Measurements from ENCODE around the gene LCN15. TPM values are rescaled to one million over a fixed set of nuclear protein-coding genes. Genes with fewer than 3 reads are reported as not detected.
"Not testable (repeated sequence)": the region's sequence is repeated elsewhere in the genome, so short reads cannot be mapped to it uniquely, and the experiment has no call there.

Gene LCN15
- total and polyA plus RNA-seq, 2 of the 13 experiments (the other 11 are each of a cell fraction or from before 2014, with no cell fraction given): 1.3 to 53.7 TPM

DNA sequence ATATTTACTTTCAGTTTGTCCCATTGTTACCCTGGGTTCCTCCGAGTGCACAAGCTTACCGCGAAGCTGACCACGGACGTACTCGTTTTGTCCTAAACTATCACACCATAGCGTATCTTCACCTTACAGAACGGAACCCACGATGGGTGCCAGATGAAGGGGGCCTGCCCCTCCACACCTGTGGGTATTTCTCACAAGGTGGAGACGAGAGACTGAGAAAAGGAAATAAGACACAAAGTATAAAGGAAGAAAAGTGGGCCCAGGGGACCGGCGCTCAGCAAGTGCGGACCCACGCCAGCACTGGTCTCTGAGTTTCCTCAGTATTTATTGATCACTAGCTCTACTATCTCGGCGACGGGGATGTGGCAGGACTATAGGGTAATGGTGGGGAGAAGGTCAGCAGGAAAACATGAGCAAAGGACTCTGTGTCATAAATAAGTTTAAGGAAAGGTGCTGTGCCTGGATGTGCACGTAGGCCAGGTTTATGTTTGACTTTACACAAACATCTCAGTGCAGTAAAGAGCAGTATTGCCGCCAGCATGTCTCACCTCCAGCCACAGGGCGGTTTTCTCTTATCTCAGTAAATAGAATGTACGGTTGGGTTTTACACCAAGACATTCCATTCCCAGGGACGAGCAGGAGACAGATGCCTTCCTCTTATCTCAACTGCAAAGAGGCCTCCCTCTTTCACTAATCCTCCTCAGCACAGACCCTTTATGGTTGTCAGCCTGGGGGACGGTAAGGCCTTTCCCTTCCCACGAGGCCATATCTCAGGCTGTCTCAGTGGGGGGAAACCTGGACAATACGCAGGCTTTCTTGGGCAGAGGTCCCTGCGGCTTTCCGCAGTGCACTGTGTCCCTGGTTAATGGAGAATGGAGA is 24.6 kb upstream of the LCN15 start (continued):
- 0 out of 2 replicates have a peak, but pooled peaks have one; percentile 14 for TF ChIP-seq ZBTB43 (CRISPR knock-in tag; conservative IDR thresholded peaks at IDR 0.05)
- peak; percentile 56 for TF ChIP-seq UBTF (CRISPR knock-in tag; IDR thresholded peaks at IDR 0.05)
- 0 out of 2 replicates have a peak, but pooled peaks have one; percentile 28 for TF ChIP-seq ZIK1 (CRISPR knock-in tag; IDR thresholded peaks at IDR 0.05; ENCODE audit: borderline replicate concordance, low read depth)
- TF ChIP-seq MIXL1 (CRISPR knock-in tag; IDR thresholded peaks at IDR 0.05): peak; percentile 24; the same call in 1 of the 2 replicates
- 0 out of 2 replicates have a peak, but pooled peaks have one; percentile 34 for TF ChIP-seq TCF7L2 (IDR thresholded peaks at IDR 0.05; ENCODE audit: low read depth, low read length)
- TF ChIP-seq ZNF441 (CRISPR knock-in tag; IDR thresholded peaks at IDR 0.05; ENCODE audit: borderline replicate concordance): 0 out of 2 replicates have a peak, but pooled peaks have one; percentile 40
- peak; percentile 58 for TF ChIP-seq MYC (CRISPR knock-in tag; IDR thresholded peaks at IDR 0.05; ENCODE audit: borderline replicate concordance)
- TF ChIP-seq ZNF501 (CRISPR knock-in tag; IDR thresholded peaks at IDR 0.05): peak; percentile 53; the same call in 1 of the 2 replicates
- TF ChIP-seq KLF16 (CRISPR knock-in tag; IDR thresholded peaks at IDR 0.05): 0 out of 4 replicates have a peak, but pooled peaks of 1 of the 2 experiments have one; percentile 18
- peak; percentile 71; the same call in 1 of the 2 replicates for TF ChIP-seq BRD4 (CRISPR knock-in tag; IDR thresholded peaks at IDR 0.05)
- TF ChIP-seq TBX2 (CRISPR knock-in tag; IDR thresholded peaks at IDR 0.05; ENCODE audit: borderline replicate concordance): peak; percentile 96
- peak; percentile 50; the same call in 1 of the 2 replicates for TF ChIP-seq SOX5 (CRISPR knock-in tag; IDR thresholded peaks at IDR 0.05; ENCODE audit: borderline replicate concordance)
- peak; percentile 57; the same call in 1 of the 2 replicates for TF ChIP-seq ZSCAN12 (CRISPR knock-in tag; IDR thresholded peaks at IDR 0.05)
- TF ChIP-seq, protein P1, sequence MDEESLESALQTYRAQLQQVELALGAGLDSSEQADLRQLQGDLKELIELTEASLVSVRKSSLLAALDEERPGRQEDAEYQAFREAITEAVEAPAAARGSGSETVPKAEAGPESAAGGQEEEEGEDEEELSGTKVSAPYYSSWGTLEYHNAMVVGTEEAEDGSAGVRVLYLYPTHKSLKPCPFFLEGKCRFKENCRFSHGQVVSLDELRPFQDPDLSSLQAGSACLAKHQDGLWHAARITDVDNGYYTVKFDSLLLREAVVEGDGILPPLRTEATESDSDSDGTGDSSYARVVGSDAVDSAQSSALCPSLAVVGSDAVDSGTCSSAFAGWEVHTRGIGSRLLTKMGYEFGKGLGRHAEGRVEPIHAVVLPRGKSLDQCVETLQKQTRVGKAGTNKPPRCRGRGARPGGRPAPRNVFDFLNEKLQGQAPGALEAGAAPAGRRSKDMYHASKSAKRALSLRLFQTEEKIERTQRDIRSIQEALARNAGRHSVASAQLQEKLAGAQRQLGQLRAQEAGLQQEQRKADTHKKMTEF (CRISPR knock-in tag; IDR thresholded peaks at IDR 0.05): peak; percentile 85
- not testable (repeated sequence) for TF ChIP-seq SOX6, FOXP1 (IDR thresholded peaks at IDR 0.05)
- peak; percentile 73 for TF ChIP-seq SOX6 (CRISPR knock-in tag; IDR thresholded peaks at IDR 0.05)
- TF ChIP-seq ZC3H13 (CRISPR knock-in tag; IDR thresholded peaks at IDR 0.05): peak; percentile 18; the same call in 1 of the 2 replicates
- peak; percentile 66 for TF ChIP-seq FOXP1 (CRISPR knock-in tag; IDR thresholded peaks at IDR 0.05)
- peak; percentile 48 for TF ChIP-seq NR2F6 (IDR thresholded peaks at IDR 0.05)
- peak; percentile 44; the same call in 1 of the 2 replicates for TF ChIP-seq NR2F6 (CRISPR knock-in tag; IDR thresholded peaks at IDR 0.05)
- 0 out of 2 replicates have a peak, but pooled peaks have one; percentile 27 for TF ChIP-seq ARHGAP35 (CRISPR knock-in tag; IDR thresholded peaks at IDR 0.05; ENCODE audit: borderline replicate concordance)
- TF ChIP-seq ONECUT2 (CRISPR knock-in tag; IDR thresholded peaks at IDR 0.05): peak; percentile 81
- 0 out of 2 replicates have a peak, but pooled peaks have one; percentile 63 for TF ChIP-seq SP5 (CRISPR knock-in tag; IDR thresholded peaks at IDR 0.05; ENCODE audit: borderline replicate concordance, low read depth)
- peak; percentile 52; the same call in 1 of the 2 replicates for TF ChIP-seq HDAC2 (CRISPR knock-in tag; IDR thresholded peaks at IDR 0.05)
- TF ChIP-seq ZNF788 (CRISPR knock-in tag; IDR thresholded peaks at IDR 0.05; ENCODE audit: borderline replicate concordance): peak; percentile 51; the same call in 1 of the 2 replicates
- TF ChIP-seq NCOA2 (CRISPR knock-in tag; IDR thresholded peaks at IDR 0.05): peak; percentile 70
